ENCODE results near the gene FHIT.

DNA sequence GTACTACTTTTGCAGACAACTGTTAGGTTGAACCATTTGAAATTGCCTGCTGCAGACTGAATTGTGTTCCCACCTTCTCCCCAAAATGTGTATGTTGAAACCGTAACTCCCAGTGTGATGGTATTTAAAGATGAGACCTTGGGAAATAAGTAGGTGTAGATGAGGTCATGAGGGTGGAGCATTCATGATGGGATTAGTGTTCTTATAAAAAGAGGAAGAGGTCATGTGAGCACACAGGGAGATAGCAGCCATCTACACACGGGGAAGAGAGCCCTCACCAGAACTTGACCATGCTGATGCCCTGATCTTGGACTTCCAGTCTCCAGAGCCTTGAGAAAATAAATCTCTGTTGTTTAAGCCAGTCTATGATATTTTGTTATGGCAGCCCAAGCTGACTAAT, 17.4 kb upstream of the FHIT start:
- TF ChIP-seq SUZ12 (IDR thresholded peaks at IDR 0.05; ENCODE audit: extremely low read depth, insufficient read depth, insufficient read length), result no peak
- no peak for TF ChIP-seq YY1 (IDR thresholded peaks at IDR 0.05; ENCODE audit: insufficient read depth, insufficient read length)
